Caco-2 (cell line): ENCODE data around the gene ATP9B. TPM values are rescaled to one million over a fixed set of nuclear protein-coding genes. Genes with fewer than 3 reads are reported as not detected.

Experiments used
- BruUV-seq: library from RNA; stranded (reverse); fragments of 400-500 nt; replicated peaks from 2 replicates; lab custom pipeline; 2021; lab: Mats Ljungman, UMichigan
- CTCF ChIA-PET: fragments of 300-600 bp; sonication (Branson Sonifier 250); formaldehyde crosslinking; loops from one replicate; lab custom pipeline; 2022; ENCODE audit warnings: antibody characterized with exemption; lab: Charles Lee
- POLR2A ChIA-PET: fragments of 300-600 bp; sonication (Branson Sonifier 250); formaldehyde crosslinking; loops from one replicate; lab custom pipeline; 2022; ENCODE audit warnings: antibody characterized with exemption; lab: Charles Lee
- DNase-seq, 2 experiments: peaks; one replicate each; pipeline versions ENCODE4 v3.0.0 to v3.0.0-alpha.2; 2020 to 2022
- H3K27me3 ChIP-seq: replicated peaks from 2 replicates; pipeline ENCODE4 v1.6.0; 2011; ENCODE audit warnings: low read length; ENCODE audit not compliant: control insufficient read depth, insufficient read depth
- H3K36me3 ChIP-seq: 2 replicates; pipeline ENCODE4 v1.5.1; 2011; ENCODE audit warnings: low read length; ENCODE audit not compliant: control insufficient read depth, insufficient read depth
- H3K4me1 ChIP-seq: fragments of 250-450 bp; sonication (Bioruptor Pico); 2 replicates; pipeline ENCODE4 v1.5.1; 2020; ENCODE audit warnings: mild to moderate bottlenecking
- H3K4me3 ChIP-seq: 2 replicates; pipeline ENCODE4 v1.5.1; 2011; ENCODE audit warnings: low read depth, mild to moderate bottlenecking, control low read depth, low read length
- H3K9me3 ChIP-seq: fragments of 250-450 bp; sonication (Bioruptor Pico); 2 replicates; pipeline ENCODE4 v1.5.1; 2020; ENCODE audit warnings: mild to moderate bottlenecking, moderate library complexity
- H3K27ac Mint-ChIP-seq: one replicate; pipeline ENCODE4 v1.8.0; 2022; ENCODE audit warnings: mixed read lengths; ENCODE audit not compliant: unreplicated experiment
- H3K27me3 Mint-ChIP-seq: one replicate; pipeline ENCODE4 v1.8.0; 2022; ENCODE audit warnings: mixed read lengths; ENCODE audit not compliant: insufficient read depth, unreplicated experiment
- H3K36me3 Mint-ChIP-seq: one replicate; pipeline ENCODE4 v1.8.0; 2022; ENCODE audit warnings: mild to moderate bottlenecking, mixed read lengths; ENCODE audit not compliant: insufficient read depth, unreplicated experiment
- H3K4me1 Mint-ChIP-seq: one replicate; pipeline ENCODE4 v1.8.0; 2022; ENCODE audit warnings: low read depth, mixed read lengths; ENCODE audit not compliant: unreplicated experiment
- H3K4me3 Mint-ChIP-seq: one replicate; pipeline ENCODE4 v1.8.0; 2022; ENCODE audit warnings: mild to moderate bottlenecking, moderate library complexity, mixed read lengths; ENCODE audit not compliant: unreplicated experiment
- H3K9me3 Mint-ChIP-seq: one replicate; pipeline ENCODE4 v1.8.0; 2022; ENCODE audit warnings: mixed read lengths; ENCODE audit not compliant: unreplicated experiment
- CTCF ChIP-seq, 2 experiments: fragments of 200-600 bp in 1 of 2; IDR thresholded peaks; 1 replicate in 1 of 2; 2 replicates in 1 of 2; pipeline versions ENCODE4 v1.5.1 to v1.8.0; 2011 to 2022; ENCODE audit warnings: antibody characterized with exemption in 1 of 2, control low read depth in 1 of 2, inconsistent platforms in 1 of 2, low read depth in 1 of 2, low read length in 1 of 2, mild to moderate bottlenecking in 1 of 2, moderate library complexity in 1 of 2; ENCODE audit not compliant: insufficient read depth in 1 of 2, severe bottlenecking in 1 of 2, unreplicated experiment in 1 of 2
- intact Hi-C: fragments of 100-400 bp; cut with micrococcal nuclease; formaldehyde crosslinking; loops from one replicate; pipeline ENCODE4 v1.10.0; 2022; ENCODE audit not compliant: unreplicated experiment
- total RNA-seq: library from RNA; stranded (reverse); gene quantifications from 2 replicates; pipeline ENCODE4 v1.2.3, GENCODE V29; 2022

ATP9B gene
- total RNA-seq, 1 experiment from 2014 or later: 15.8 TPM

- no peak for TF ChIP-seq CTCF (IDR thresholded peaks at IDR 0.05; ENCODE audit: insufficient read depth in 1 of 2, low read depth in 1 of 2, low read length in 1 of 2, severe bottlenecking in 1 of 2, unreplicated experiment in 1 of 2)
- H3K4me3 ChIP-seq: no peak overlapping the region
- H3K27me3 ChIP-seq: no peaks in the 10 kb centered on the region
- H3K9me3 Mint-ChIP-seq: no peaks in the 10 kb centered on the region
- no peak overlapping the region for H3K4me3 Mint-ChIP-seq
- no peak for DNase-seq
- H3K36me3 ChIP-seq: no peaks in the 10 kb centered on the region
- H3K4me1 Mint-ChIP-seq: no peaks in the 10 kb centered on the region
- H3K9me3 ChIP-seq: no peaks in the 10 kb centered on the region
- no peaks in the 10 kb centered on the region for H3K4me1 ChIP-seq
- H3K27ac Mint-ChIP-seq: no peak overlapping the region
- H3K27me3 Mint-ChIP-seq: peaks cover 3% of the 10 kb centered on the region
- POLR2A ChIA-PET: no interaction called here
- no peaks in the 10 kb centered on the region for H3K36me3 Mint-ChIP-seq
- intact Hi-C loops: no loop called here
- BruUV-seq: no TSS peak
- CTCF ChIA-PET: no interaction called here
Measured at GRCh38 chr18:79397247-79397829, 328.1 kb downstream of the ATP9B start.

GRCh38 chr18:79397830-79398761, 328.9 kb downstream of the ATP9B start:
- Histone ChIP-seq H3K4me3 (no peak overlapping the region), H3K4me1 (no peaks in the 10 kb centered on the region), H3K36me3 (no peaks in the 10 kb centered on the region), H3K9me3 (no peaks in the 10 kb centered on the region), H3K27me3 (no peaks in the 10 kb centered on the region)
- no peaks in the 10 kb centered on the region for H3K4me1 Mint-ChIP-seq
- no peaks in the 10 kb centered on the region for H3K36me3 Mint-ChIP-seq
- peaks cover 3% of the 10 kb centered on the region for H3K27me3 Mint-ChIP-seq
- no peak for DNase-seq
- BruUV-seq: no TSS peak
- POLR2A ChIA-PET: no interaction called here
- no peak for TF ChIP-seq CTCF (IDR thresholded peaks at IDR 0.05; ENCODE audit: insufficient read depth in 1 of 2, low read depth in 1 of 2, low read length in 1 of 2, severe bottlenecking in 1 of 2, unreplicated experiment in 1 of 2)
- CTCF ChIA-PET: no interaction called here
- intact Hi-C loops: no loop called here
- no peak overlapping the region for H3K27ac Mint-ChIP-seq
- no peaks in the 10 kb centered on the region for H3K9me3 Mint-ChIP-seq
- H3K4me3 Mint-ChIP-seq: no peak overlapping the region

GRCh38 chr18:79399275-79400081, 330.3 kb downstream of the ATP9B start:
- Mint-ChIP-seq H3K27me3 (no peaks in the 10 kb centered on the region), H3K4me1 (no peaks in the 10 kb centered on the region), H3K4me3 (peak overlapping the region; percentile 40), H3K36me3 (no peaks in the 10 kb centered on the region), H3K27ac (no peak overlapping the region), H3K9me3 (no peaks in the 10 kb centered on the region)
- Histone ChIP-seq H3K4me3 (no peak overlapping the region), H3K36me3 (no peaks in the 10 kb centered on the region), H3K27me3 (no peaks in the 10 kb centered on the region), H3K4me1 (no peaks in the 10 kb centered on the region), H3K9me3 (no peaks in the 10 kb centered on the region)
- intact Hi-C loops: no loop called here
- CTCF ChIA-PET: no interaction called here
- POLR2A ChIA-PET: no interaction called here
- no peak for DNase-seq
- no peak for TF ChIP-seq CTCF (IDR thresholded peaks at IDR 0.05; ENCODE audit: insufficient read depth in 1 of 2, low read depth in 1 of 2, low read length in 1 of 2, severe bottlenecking in 1 of 2, unreplicated experiment in 1 of 2)
- BruUV-seq: no TSS peak
